GM12878 (cell line): ENCODE measurements around the gene UCHL5. TPM values are rescaled to one million over a fixed set of nuclear protein-coding genes. Genes with fewer than 3 reads are reported as not detected.

Experiments
- ATAC-seq: fragments of 200-7000 bp; cut with Tn5 transposase; 3 replicates; pipeline ENCODE4 v1.9.1; 2020; ENCODE audit warnings: mild to moderate bottlenecking, moderate library complexity
- BruUV-seq: library from RNA; stranded (reverse); fragments of 400-500 nt; replicated peaks from 2 replicates; lab custom pipeline; 2021; lab: Mats Ljungman, UMichigan
- CTCF ChIA-PET: fragments of 300-600 bp; sonication (Branson Sonifier 250); formaldehyde crosslinking; extraction: SDS; loops from one replicate; lab custom pipeline; 2021; ENCODE audit warnings: inconsistent platforms; lab: Yijun Ruan, JAX
- POLR2A ChIA-PET: fragments of 350-600 bp; formaldehyde crosslinking; extraction: SDS; loops from one replicate; lab custom pipeline; 2021; ENCODE audit warnings: inconsistent platforms; lab: Charles Lee
- RAD21 ChIA-PET: fragments of 300-600 bp; sonication (Branson Sonifier 250); formaldehyde crosslinking; loops from one replicate; lab custom pipeline; 2023; ENCODE audit warnings: antibody characterized with exemption; ENCODE audit not compliant: unreplicated experiment; lab: Charles Lee
- SMC1A ChIA-PET: fragments of 300-600 bp; sonication (Branson Sonifier 250); formaldehyde crosslinking; loops from one replicate; lab custom pipeline; 2023; ENCODE audit not compliant: unreplicated experiment, uncharacterized antibody; lab: Charles Lee
- DNase-seq: peaks from one replicate; pipeline ENCODE4 v3.0.0-alpha.2; 2011; ENCODE audit warnings: low read depth, low spot score
- FAIRE-seq: peaks from 3 replicates; lab custom pipeline; 2011; peaks lifted over from hg19 to GRCh38; lab: Jason Lieb, UNC
- H2AFZ ChIP-seq: 2 replicates; pipeline ENCODE4 v1.6.0; 2011; ENCODE audit warnings: low read depth, low read length, control low read depth; ENCODE audit not compliant: control insufficient read depth
- H3K27ac ChIP-seq: 2 replicates; pipeline ENCODE4 v1.5.1; 2011; ENCODE audit warnings: control low read depth; ENCODE audit not compliant: control insufficient read depth, insufficient read depth
- H3K27me3 ChIP-seq, 2 experiments: replicated peaks in 1 of 2; 2 replicates each; pipeline versions ENCODE4 v1.6.0 to v1.6.1; 2011; ENCODE audit warnings: low read length in 1 of 2; ENCODE audit not compliant: control insufficient read depth in 2 of 2, insufficient read depth in 2 of 2
- H3K36me3 ChIP-seq, 2 experiments: 2 replicates each; pipeline ENCODE4 v1.5.1; 2011; ENCODE audit warnings: low read length in 1 of 2; ENCODE audit not compliant: control insufficient read depth in 2 of 2, insufficient read depth in 2 of 2
- H3K4me1 ChIP-seq: 2 replicates; pipeline ENCODE4 v1.6.1; 2011; ENCODE audit warnings: mild to moderate bottlenecking, low read length, moderate library complexity, mixed read lengths; ENCODE audit not compliant: control insufficient read depth, insufficient read depth
- H3K4me2 ChIP-seq: 2 replicates; pipeline ENCODE4 v1.6.0; 2011; ENCODE audit warnings: control low read depth; ENCODE audit not compliant: control insufficient read depth, insufficient read depth
- H3K4me3 ChIP-seq: fragments of 200-600 bp; sonication (generic); 2 replicates; pipeline ENCODE4 v1.5.1; 2016
- H3K79me2 ChIP-seq: 2 replicates; pipeline ENCODE4 v1.6.0; 2011; ENCODE audit warnings: low read length; ENCODE audit not compliant: control insufficient read depth, insufficient read depth
- H3K9ac ChIP-seq: 2 replicates; pipeline ENCODE4 v1.8.0; 2011; ENCODE audit warnings: low read length, control low read depth, mixed read lengths; ENCODE audit not compliant: control insufficient read depth, insufficient read depth
- H3K9me3 ChIP-seq: replicated peaks from 3 replicates; pipeline ENCODE4 v1.5.1; 2011; ENCODE audit warnings: mild to moderate bottlenecking, low read length; ENCODE audit not compliant: control insufficient read depth, insufficient read depth
- H4K20me1 ChIP-seq: 2 replicates; pipeline ENCODE4 v1.6.0; 2011; ENCODE audit not compliant: control insufficient read depth, insufficient read depth
- ATF3 ChIP-seq: IDR thresholded peaks from 2 replicates; pipeline ENCODE4 v1.6.1; 2011; ENCODE audit warnings: low read depth, mild to moderate bottlenecking, low read length, moderate library complexity, borderline replicate concordance; ENCODE audit errors: extremely low read depth
- ATF7 ChIP-seq: fragments of 450-650 bp; IDR thresholded peaks from 2 replicates; pipeline ENCODE4 v1.6.1; 2016; ENCODE audit warnings: low read depth, mild to moderate bottlenecking
- BRCA1 ChIP-seq: IDR thresholded peaks from 2 replicates; pipeline ENCODE4 v1.6.1; 2011; ENCODE audit warnings: low read depth, low read length, improper control_type of control experiment
- GATAD2B ChIP-seq: fragments of 450-650 bp; conservative IDR thresholded peaks from 2 replicates; pipeline ENCODE4 v1.6.1; 2017; ENCODE audit warnings: low read depth, mild to moderate bottlenecking, moderate library complexity
- HCFC1 ChIP-seq: fragments of 150-350 bp; IDR thresholded peaks from 2 replicates; pipeline ENCODE4 v1.6.1; 2014; ENCODE audit warnings: low read length
- JUNB ChIP-seq: IDR thresholded peaks from 2 replicates; pipeline ENCODE4 v1.6.1; 2016; ENCODE audit warnings: antibody characterized with exemption, mild to moderate bottlenecking
- KAT2A ChIP-seq: conservative IDR thresholded peaks from 2 replicates; pipeline ENCODE4 v1.6.1; 2011; ENCODE audit warnings: low read depth, low read length; ENCODE audit not compliant: control insufficient read depth
- POLR2AphosphoS2 ChIP-seq: IDR thresholded peaks from 2 replicates; pipeline ENCODE4 v1.6.1; 2011; ENCODE audit warnings: low read depth, mild to moderate bottlenecking, low read length, improper control_type of control experiment, moderate library complexity
- RAD21 ChIP-seq: IDR thresholded peaks from 2 replicates; pipeline ENCODE4 v1.6.1; 2011; ENCODE audit warnings: mild to moderate bottlenecking, low read depth, low read length, moderate library complexity; ENCODE audit not compliant: insufficient read depth
- RUNX3 ChIP-seq: IDR thresholded peaks from 2 replicates; pipeline ENCODE4 v1.6.1; 2012; ENCODE audit warnings: low read length, inconsistent platforms
- YBX1 ChIP-seq: fragments of 450-650 bp; IDR thresholded peaks from 2 replicates; pipeline ENCODE4 v1.6.1; 2016; ENCODE audit warnings: antibody characterized with exemption
- ZZZ3 ChIP-seq: IDR thresholded peaks from 2 replicates; pipeline ENCODE4 v1.6.1; 2011; ENCODE audit warnings: low read depth; ENCODE audit not compliant: control insufficient read depth, insufficient read length
- WGBS: methylation state at CpG from one replicate; pipeline ENCODE4 v1.1.6; 2016; ENCODE audit warnings: low lambda C conversion rate; ENCODE audit not compliant: insufficient replicate concordance, insufficient coverage; ENCODE audit errors: missing lambda C conversion rate; 5-methylcytosine and 5-hydroxymethylcytosine counted together
- in situ Hi-C: fragments of 300-500 bp; cut with MboI; formaldehyde crosslinking; loops from 9 replicates; pipeline ENCODE4 v1.14.3; 2018; ENCODE audit warnings: mixed read lengths
- intact Hi-C: fragments of 100-400 bp; cut with micrococcal nuclease; formaldehyde crosslinking; loops from one replicate; pipeline ENCODE4 v1.14.2; 2022; ENCODE audit not compliant: unreplicated experiment
- polyA plus RNA-seq, 11 experiments: library from polyadenylated mRNA; depleted of rRNA in 4 of 11; unstranded in 6 of 11; stranded (reverse) in 5 of 11; fragments of >200 nt; fragmentation: Nextera tagmentation in 4 of 11; fragmentation: Illumina TruSeq in 1 of 11; extraction: Ambion mirVana in 4 of 11; extraction: Trizol in 1 of 11; gene quantifications; 1 replicate in 1 of 11; 2 replicates in 10 of 11; pipeline versions ENCODE4 v1.2.1 to v1.2.3, GENCODE V29; 2011 to 2016; ENCODE audit warnings: inconsistent platforms in 2 of 11, missing spikeins in 2 of 11, low read depth in 1 of 11
- total RNA-seq, 4 experiments: library from RNA; depleted of rRNA in 3 of 4; stranded (reverse); fragments of >200 nt in 3 of 4; fragmentation: Illumina TruSeq in 1 of 4; extraction: Trizol in 1 of 4; gene quantifications; 2 replicates each; pipeline versions ENCODE4 v1.2.1 to v1.2.3, GENCODE V29; 2013 to 2021

Gene UCHL5
- total and polyA plus RNA-seq, 10 of the 15 experiments (the other 5 are each of a cell fraction or from before 2014, with no cell fraction given), result 30.1 to 179 (median 60.1) TPM

GRCh38 chr1:193013707-193014106, 45.5 kb downstream of the UCHL5 start:
- no peak for FAIRE-seq
- Histone ChIP-seq H3K79me2 (no peaks in the 10 kb centered on the region), H4K20me1 (no peaks in the 10 kb centered on the region), H3K27ac (no peak overlapping the region), H3K4me1 (no peaks in the 10 kb centered on the region), H3K27me3 (no peaks in the 10 kb centered on the region), H3K4me3 (no peak overlapping the region), H3K36me3 (no peaks in the 10 kb centered on the region; a peak in 1 of 4 replicates), H3K9ac (no peak overlapping the region), H2AFZ (no peak overlapping the region), H3K9me3 (no peaks in the 10 kb centered on the region), H3K4me2 (no peak overlapping the region)
- intact Hi-C loops (loop anchor here (10.0 kb wide), 1 partner anchor 399 kb away; no protein-coding TSS in a partner anchor), in situ Hi-C loops (no loop called here)
- ChIA-PET POLR2A (no interaction called here), SMC1A (interaction anchor here (1.3 to 3.9 kb wide), 5 partner anchors 16 to 536 kb away, joined by 4 to 14 read pairs (median 9); no protein-coding TSS in a partner anchor), CTCF (interaction anchor here (1.3 to 9.5 kb wide), 6 partner anchors 11 to 539 kb away, joined by 3 to 156 read pairs (median 7); no protein-coding TSS in a partner anchor), RAD21 (interaction anchor here (0.9 to 1.0 kb wide), 2 partner anchors 11 to 206 kb away, joined by 3 read pairs; no protein-coding TSS in a partner anchor)
- no TSS peak for BruUV-seq
- 99% methylated on average over 7 of the region's 7 CpGs for WGBS
- no peak for DNase-seq
- TF ChIP-seq BRCA1, result no peak
- TF ChIP-seq HCFC1, result no peak
- TF ChIP-seq KAT2A, result no peak
- TF ChIP-seq RAD21, result no peak
- TF ChIP-seq JUNB, result no peak
- TF ChIP-seq RUNX3, result no peak
- ATAC-seq, result no peak

- FAIRE-seq (no peak), DNase-seq (no peak), ATAC-seq (no peak)
- Histone ChIP-seq H2AFZ (no peak overlapping the region), H3K27me3 (no peaks in the 10 kb centered on the region), H3K9me3 (no peaks in the 10 kb centered on the region), H3K4me3 (no peak overlapping the region), H3K36me3 (no peaks in the 10 kb centered on the region; a peak in 1 of 4 replicates), H3K4me1 (no peaks in the 10 kb centered on the region), H3K79me2 (no peaks in the 10 kb centered on the region), H3K4me2 (no peak overlapping the region), H3K9ac (no peak overlapping the region), H3K27ac (no peak overlapping the region), H4K20me1 (no peaks in the 10 kb centered on the region)
- in situ Hi-C loops, result no loop called here
- POLR2A ChIA-PET, result no interaction called here
- intact Hi-C loops, result loop anchor here (10.0 kb wide), 1 partner anchor 398 kb away; no protein-coding TSS in a partner anchor
- no peak for TF ChIP-seq ZZZ3
- TF ChIP-seq ATF3, result no peak
- no peak for TF ChIP-seq GATAD2B
- no peak for TF ChIP-seq YBX1
- TF ChIP-seq ATF7, result no peak
- TF ChIP-seq POLR2AphosphoS2, result no peak
- SMC1A ChIA-PET, result interaction anchor here (3.9 kb wide), 1 partner anchor 536 kb away, joined by 13 read pairs; no protein-coding TSS in a partner anchor
- CTCF ChIA-PET, result interaction anchor here (1.0 to 9.5 kb wide), 3 partner anchors 15 to 538 kb away, joined by 3 to 156 read pairs (median 42); no protein-coding TSS in a partner anchor
- RAD21 ChIA-PET, result interaction anchor here (0.9 to 1.0 kb wide), 2 partner anchors 11 to 206 kb away, joined by 3 read pairs; no protein-coding TSS in a partner anchor
- no TSS peak for BruUV-seq
- 74% methylated on average over 2 of the region's 2 CpGs for WGBS
Observed at GRCh38 chr1:193013005-193013404, 46.2 kb downstream of the UCHL5 start.
